Measurements from ENCODE around the gene TRIM44. TPM values are rescaled to one million over a fixed set of nuclear protein-coding genes. Genes with fewer than 3 reads are reported as not detected.

The TRIM44 gene
- polyA plus RNA-seq, 1 donor (not counting 4 experiments of a cell fraction or from before 2014, with no cell fraction given): 48.3 TPM

DNA sequence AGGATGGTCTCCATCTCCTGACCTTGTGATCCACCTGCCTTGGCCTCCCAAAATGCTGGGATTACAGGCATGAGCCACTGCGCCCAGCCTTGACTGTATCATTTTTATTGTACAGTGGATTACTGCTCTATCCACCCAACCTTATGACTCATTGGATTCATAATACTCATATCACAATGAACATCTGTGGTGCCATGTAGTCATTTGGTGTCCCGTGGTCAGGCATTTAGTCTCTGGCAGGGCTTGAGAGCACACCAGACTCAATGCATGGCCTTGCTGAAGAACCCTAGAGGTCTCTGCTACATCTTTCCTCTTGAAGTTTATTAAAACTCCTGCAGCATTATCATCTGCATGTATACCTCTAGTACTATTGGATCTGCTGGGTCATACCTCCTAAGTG, 183.3 kb downstream of the TRIM44 start:
- Histone ChIP-seq H3K9me3 (ENCODE audit: control insufficient read depth, low read depth, low read length) (no peaks in the 10 kb centered on the region), H3K4me3 (ENCODE audit: control insufficient read depth in 2 of 3, extremely low read depth in 1 of 3, insufficient read depth in 2 of 3, low read depth in 1 of 3, low read length in 3 of 3) (no peak overlapping the region), H3K36me3 (ENCODE audit: control insufficient read depth in 2 of 2, extremely low read depth in 1 of 2, insufficient read depth in 2 of 2, low read length in 2 of 2) (no peaks in the 10 kb centered on the region), H3K27me3 (ENCODE audit: control insufficient read depth, extremely low read depth, insufficient read depth, low read length) (peaks cover 23% of the 10 kb centered on the region), H2AFZ (ENCODE audit: control insufficient read depth, low read length) (no peak overlapping the region), H3K9ac (ENCODE audit: control insufficient read depth, extremely low read depth, insufficient read depth, low read length) (no peak overlapping the region), H3K4me2 (ENCODE audit: control insufficient read depth, extremely low read depth, insufficient read depth, low read depth, low read length) (no peak overlapping the region), H3K79me2 (ENCODE audit: control insufficient read depth, insufficient read depth, low read length) (no peaks in the 10 kb centered on the region), H4K20me1 (ENCODE audit: control insufficient read depth, extremely low read depth, insufficient read depth, low read length) (no peaks in the 10 kb centered on the region), H3K4me1 (ENCODE audit: control insufficient read depth, extremely low read depth, insufficient read depth, low read length) (no peaks in the 10 kb centered on the region), H3K27ac (ENCODE audit: control insufficient read depth, insufficient read depth, low read length) (no peak overlapping the region), H3K9me1 (ENCODE audit: control insufficient read depth, extremely low read depth, insufficient read depth, low read length) (no peaks in the 10 kb centered on the region)
- no peak for TF ChIP-seq EZH2 (IDR thresholded peaks at IDR 0.05; ENCODE audit: low read length)
- TF ChIP-seq, protein P1, sequence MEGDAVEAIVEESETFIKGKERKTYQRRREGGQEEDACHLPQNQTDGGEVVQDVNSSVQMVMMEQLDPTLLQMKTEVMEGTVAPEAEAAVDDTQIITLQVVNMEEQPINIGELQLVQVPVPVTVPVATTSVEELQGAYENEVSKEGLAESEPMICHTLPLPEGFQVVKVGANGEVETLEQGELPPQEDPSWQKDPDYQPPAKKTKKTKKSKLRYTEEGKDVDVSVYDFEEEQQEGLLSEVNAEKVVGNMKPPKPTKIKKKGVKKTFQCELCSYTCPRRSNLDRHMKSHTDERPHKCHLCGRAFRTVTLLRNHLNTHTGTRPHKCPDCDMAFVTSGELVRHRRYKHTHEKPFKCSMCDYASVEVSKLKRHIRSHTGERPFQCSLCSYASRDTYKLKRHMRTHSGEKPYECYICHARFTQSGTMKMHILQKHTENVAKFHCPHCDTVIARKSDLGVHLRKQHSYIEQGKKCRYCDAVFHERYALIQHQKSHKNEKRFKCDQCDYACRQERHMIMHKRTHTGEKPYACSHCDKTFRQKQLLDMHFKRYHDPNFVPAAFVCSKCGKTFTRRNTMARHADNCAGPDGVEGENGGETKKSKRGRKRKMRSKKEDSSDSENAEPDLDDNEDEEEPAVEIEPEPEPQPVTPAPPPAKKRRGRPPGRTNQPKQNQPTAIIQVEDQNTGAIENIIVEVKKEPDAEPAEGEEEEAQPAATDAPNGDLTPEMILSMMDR (optimal IDR thresholded peaks at IDR 0.05 in 1 of 3, IDR thresholded peaks at IDR 0.05 in 1 of 3, conservative IDR thresholded peaks at IDR 0.05 in 1 of 3; ENCODE audit: extremely low read depth in 1 of 3, insufficient read depth in 2 of 3, low read length in 3 of 3): no peak
- DNase-seq (ENCODE audit: low read depth, low spot score): no peak
- dilution Hi-C loops (cut with MboI; ENCODE audit: extremely low pct_ligation_motif_present, low sequenced_read_pairs): no loop called here
- no peak for FAIRE-seq

- Histone ChIP-seq H3K4me3 (ENCODE audit: control insufficient read depth in 2 of 3, extremely low read depth in 1 of 3, insufficient read depth in 2 of 3, low read depth in 1 of 3, low read length in 3 of 3) (no peak overlapping the region), H3K9me1 (ENCODE audit: control insufficient read depth, extremely low read depth, insufficient read depth, low read length) (no peaks in the 10 kb centered on the region), H3K27me3 (ENCODE audit: control insufficient read depth, extremely low read depth, insufficient read depth, low read length) (peaks cover 23% of the 10 kb centered on the region), H3K4me2 (ENCODE audit: control insufficient read depth, extremely low read depth, insufficient read depth, low read depth, low read length) (no peak overlapping the region), H4K20me1 (ENCODE audit: control insufficient read depth, extremely low read depth, insufficient read depth, low read length) (no peaks in the 10 kb centered on the region), H2AFZ (ENCODE audit: control insufficient read depth, low read length) (no peak overlapping the region), H3K4me1 (ENCODE audit: control insufficient read depth, extremely low read depth, insufficient read depth, low read length) (no peaks in the 10 kb centered on the region), H3K79me2 (ENCODE audit: control insufficient read depth, insufficient read depth, low read length) (no peaks in the 10 kb centered on the region), H3K36me3 (ENCODE audit: control insufficient read depth in 2 of 2, extremely low read depth in 1 of 2, insufficient read depth in 2 of 2, low read length in 2 of 2) (no peaks in the 10 kb centered on the region), H3K27ac (ENCODE audit: control insufficient read depth, insufficient read depth, low read length) (no peak overlapping the region), H3K9me3 (ENCODE audit: control insufficient read depth, low read depth, low read length) (no peaks in the 10 kb centered on the region), H3K9ac (ENCODE audit: control insufficient read depth, extremely low read depth, insufficient read depth, low read length) (no peak overlapping the region)
- no peak for DNase-seq (ENCODE audit: low read depth, low spot score)
- TF ChIP-seq EZH2 (IDR thresholded peaks at IDR 0.05; ENCODE audit: low read length): no peak
- TF ChIP-seq, protein P1 (optimal IDR thresholded peaks at IDR 0.05 in 1 of 3, IDR thresholded peaks at IDR 0.05 in 1 of 3, conservative IDR thresholded peaks at IDR 0.05 in 1 of 3; ENCODE audit: extremely low read depth in 1 of 3, insufficient read depth in 2 of 3, low read length in 3 of 3): no peak
- dilution Hi-C loops (cut with MboI; ENCODE audit: extremely low pct_ligation_motif_present, low sequenced_read_pairs): no loop called here
- FAIRE-seq: no peak
These were observed 184.3 kb downstream of the TRIM44 start for GRCh38 chr11:35846874-35847273.
